Keratinocyte (primary cell): Measurements from ENCODE around the gene SHISA8. TPM values are rescaled to one million over a fixed set of nuclear protein-coding genes. Genes with fewer than 3 reads are reported as not detected.

Experiments used
- DNase-seq: peaks from one replicate; pipeline ENCODE4 v3.0.0-alpha.2; 2011; ENCODE audit warnings: low read depth, missing footprints, low spot score
- FAIRE-seq: peaks from 2 replicates; lab custom pipeline; 2011; peaks lifted over from hg19 to GRCh38; lab: Jason Lieb, UNC
- H2AFZ ChIP-seq: 2 replicates; pipeline ENCODE4 v1.6.0; 2012; ENCODE audit warnings: low read length, control low read depth, inconsistent platforms; ENCODE audit not compliant: control insufficient read depth
- H3K27ac ChIP-seq: 2 replicates; pipeline ENCODE4 v1.5.1; 2011; ENCODE audit warnings: low read length; ENCODE audit not compliant: control insufficient read depth, insufficient read depth
- H3K27me3 ChIP-seq: 3 replicates; pipeline ENCODE4 v1.6.0; 2011; ENCODE audit warnings: low read length; ENCODE audit not compliant: control insufficient read depth, insufficient read depth; ENCODE audit errors: extremely low read depth
- H3K36me3 ChIP-seq, 2 experiments: 2 replicates in 1 of 2; 3 replicates in 1 of 2; pipeline ENCODE4 v1.5.1; 2011; ENCODE audit warnings: low read length in 2 of 2, mild to moderate bottlenecking in 1 of 2; ENCODE audit not compliant: control insufficient read depth in 2 of 2, insufficient read depth in 2 of 2; ENCODE audit errors: extremely low read depth in 1 of 2
- H3K4me1 ChIP-seq: 3 replicates; pipeline ENCODE4 v1.5.1; 2011; ENCODE audit warnings: low read length; ENCODE audit not compliant: control insufficient read depth, insufficient read depth; ENCODE audit errors: extremely low read depth
- H3K4me2 ChIP-seq: 3 replicates; pipeline ENCODE4 v1.6.0; 2011; ENCODE audit warnings: low read depth, low read length; ENCODE audit not compliant: control insufficient read depth, insufficient read depth; ENCODE audit errors: extremely low read depth
- H3K4me3 ChIP-seq, 3 experiments: fragments of 200-600 bp in 1 of 3; sonication (generic) in 1 of 3; 2 replicates in 2 of 3; 3 replicates in 1 of 3; pipeline ENCODE4 v1.5.1; 2011 to 2016; ENCODE audit warnings: low read length in 3 of 3, mild to moderate bottlenecking in 3 of 3, control low read depth in 2 of 3, inconsistent platforms in 1 of 3, low read depth in 1 of 3, mixed read lengths in 1 of 3, mixed run types in 1 of 3, moderate library complexity in 1 of 3; ENCODE audit not compliant: control insufficient read depth in 2 of 3, insufficient read depth in 2 of 3; ENCODE audit errors: extremely low read depth in 1 of 3
- H3K79me2 ChIP-seq: 2 replicates; pipeline ENCODE4 v1.6.0; 2012; ENCODE audit warnings: low read length; ENCODE audit not compliant: control insufficient read depth, insufficient read depth
- H3K9ac ChIP-seq: 3 replicates; pipeline ENCODE4 v1.6.0; 2011; ENCODE audit warnings: low read length; ENCODE audit not compliant: control insufficient read depth, insufficient read depth; ENCODE audit errors: extremely low read depth
- H3K9me1 ChIP-seq: 3 replicates; pipeline ENCODE4 v1.6.0; 2011; ENCODE audit warnings: low read length; ENCODE audit not compliant: control insufficient read depth, insufficient read depth; ENCODE audit errors: extremely low read depth
- H3K9me3 ChIP-seq: 2 replicates; pipeline ENCODE4 v1.5.1; 2012; ENCODE audit warnings: low read depth, low read length; ENCODE audit not compliant: control insufficient read depth
- H4K20me1 ChIP-seq: 3 replicates; pipeline ENCODE4 v1.6.0; 2011; ENCODE audit warnings: low read length; ENCODE audit not compliant: control insufficient read depth, insufficient read depth; ENCODE audit errors: extremely low read depth
- CTCF ChIP-seq, 3 experiments: IDR thresholded peaks in 1 of 3; conservative IDR thresholded peaks in 1 of 3; optimal IDR thresholded peaks in 1 of 3; 2 replicates in 2 of 3; 3 replicates in 1 of 3; pipeline versions ENCODE3 to v1.5.1; 2011; ENCODE audit warnings: low read length in 3 of 3, mild to moderate bottlenecking in 3 of 3, moderate library complexity in 2 of 3, control low read depth in 1 of 3, inconsistent platforms in 1 of 3; ENCODE audit not compliant: insufficient read depth in 2 of 3; ENCODE audit errors: extremely low read depth in 1 of 3
- EZH2 ChIP-seq: IDR thresholded peaks from one replicate; pipeline ENCODE4 v1.6.1; 2012; ENCODE audit warnings: inconsistent platforms, mild to moderate bottlenecking, low read length, moderate library complexity
- dilution Hi-C: fragments of 300-500 bp; cut with MboI; formaldehyde crosslinking; loops from one replicate; pipeline ENCODE4 v1.7.0; 2020; ENCODE audit warnings: low sequenced_read_pairs; ENCODE audit not compliant: extremely low pct_ligation_motif_present
- polyA minus RNA-seq, 3 experiments: library from RNA; depleted of rRNA, polyadenylated mRNA; stranded (reverse); fragments of >200 nt; gene quantifications; 1 replicate in 1 of 3; 2 replicates in 1 of 3; 3 replicates in 1 of 3; pipeline ENCODE4 v1.2.3, GENCODE V29; 2011
- polyA plus RNA-seq, 5 experiments: library from polyadenylated mRNA; depleted of rRNA in 3 of 5; stranded (reverse) in 3 of 5; stranded (forward) in 1 of 5; unstranded in 1 of 5; fragments of >200 nt; gene quantifications; 1 replicate in 1 of 5; 2 replicates in 3 of 5; 3 replicates in 1 of 5; pipeline versions ENCODE4 v1.2.1 to v1.2.3, GENCODE V29; 2011 to 2012; ENCODE audit warnings: missing spikeins in 2 of 5, low read depth in 1 of 5, low replicate concordance in 1 of 5

Gene SHISA8
- not detected in 3 replicates for polyA plus RNA-seq
- polyA plus RNA-seq (2011; ENCODE audit: low read depth) = not detected
- not detected in 2 replicates for polyA plus RNA-seq (2011; cell fraction: cytosol; rRNA removed)
- polyA plus RNA-seq (2011; cell fraction: nucleus; rRNA removed) = not detected in 2 replicates
- polyA plus RNA-seq (2012; ENCODE audit: low replicate concordance) = not detected in 2 replicates
- polyA minus RNA-seq = not detected in 3 replicates
- not detected for polyA minus RNA-seq (2011; cell fraction: cytosol; rRNA and poly(A)+ RNA removed)
- not detected in 2 replicates for polyA minus RNA-seq (2011; cell fraction: nucleus; rRNA and poly(A)+ RNA removed)

- no peaks in the 10 kb centered on the region for H3K9me1 ChIP-seq
- H4K20me1 ChIP-seq = peaks cover 7% of the 10 kb centered on the region
- no peak within 1 kb of the TSS for H3K9ac ChIP-seq
- TF ChIP-seq EZH2 (peak; percentile 75), CTCF (optimal IDR thresholded peaks at IDR 0.05 in 1 of 3, IDR thresholded peaks at IDR 0.05 in 1 of 3, conservative IDR thresholded peaks at IDR 0.05 in 1 of 3; ENCODE audit: extremely low read depth in 1 of 3, insufficient read depth in 2 of 3, low read length in 3 of 3) (no peak)
- H3K27me3 ChIP-seq = peaks cover 76% of the 10 kb centered on the region
- no peak within 1 kb of the TSS for H3K27ac ChIP-seq
- FAIRE-seq (no peak), DNase-seq (no peak)
- peak within 1 kb of the TSS in 1 of 3 experiments; percentile 13 for H3K4me3 ChIP-seq
- dilution Hi-C loops = no loop called here
- H3K4me1 ChIP-seq = peaks cover 17% of the 10 kb centered on the region
- no peaks in the 10 kb centered on the region for H3K36me3 ChIP-seq
- H3K9me3 ChIP-seq = no peaks in the 10 kb centered on the region
- peak within 1 kb of the TSS; percentile 54 for H3K4me2 ChIP-seq
- no peaks in the 10 kb centered on the region for H3K79me2 ChIP-seq
- H2AFZ ChIP-seq = no peak within 1 kb of the TSS
These were observed at the start of gene SHISA8 for GRCh38 chr22:41915035-41915785. Gene SHISA8, minus strand, starts transcription at chr22:41915074. Its CDS starts 407 bp downstream, at chr22:41914667.

GRCh38 chr22:41964112-41964491 lies 49.2 kb upstream of the SHISA8 start:
- no peak overlapping the region for H3K9ac ChIP-seq
- no peak overlapping the region for H3K4me3 ChIP-seq
- no peaks in the 10 kb centered on the region for H3K9me3 ChIP-seq
- H3K27ac ChIP-seq = no peak overlapping the region
- H3K9me1 ChIP-seq = no peaks in the 10 kb centered on the region
- H3K27me3 ChIP-seq = no peaks in the 10 kb centered on the region
- H3K4me2 ChIP-seq = no peak overlapping the region
- no peak for TF ChIP-seq EZH2
- TF ChIP-seq CTCF (optimal IDR thresholded peaks at IDR 0.05 in 1 of 3, IDR thresholded peaks at IDR 0.05 in 1 of 3, conservative IDR thresholded peaks at IDR 0.05 in 1 of 3; ENCODE audit: extremely low read depth in 1 of 3, insufficient read depth in 2 of 3, low read length in 3 of 3) = no peak
- H4K20me1 ChIP-seq = no peaks in the 10 kb centered on the region
- H3K4me1 ChIP-seq = peaks cover 4% of the 10 kb centered on the region
- dilution Hi-C loops = no loop called here
- H3K79me2 ChIP-seq = no peaks in the 10 kb centered on the region
- FAIRE-seq = no peak
- H2AFZ ChIP-seq = no peak overlapping the region
- H3K36me3 ChIP-seq = no peaks in the 10 kb centered on the region
- DNase-seq = no peak
